Lower lobe of right lung (tissue), 2 donors: Measurements from ENCODE around the gene SLC9A6. TPM values are rescaled to one million over a fixed set of nuclear protein-coding genes. Genes with fewer than 3 reads are reported as not detected.

Source experiments
- ATAC-seq, 2 donors: fragments of 200-7000 bp; cut with Tn5 transposase; one replicate each; pipeline ENCODE4 v1.9.1; 2020 to 2022; ENCODE audit warnings: mild to moderate bottlenecking in 2 of 2, moderate library complexity in 2 of 2
- DNase-seq: peaks from one replicate; pipeline ENCODE4 v3.0.0-alpha.2; 2020
- H3K27ac ChIP-seq: fragments of 200-600 bp; one replicate; pipeline ENCODE4 v1.8.0; 2022
- H3K27me3 ChIP-seq: fragments of 200-600 bp; one replicate; pipeline ENCODE4 v1.8.0; 2022; ENCODE audit warnings: low read depth
- H3K36me3 ChIP-seq: fragments of 200-600 bp; one replicate; pipeline ENCODE4 v1.8.0; 2022; ENCODE audit warnings: mild to moderate bottlenecking
- H3K4me1 ChIP-seq: fragments of 200-600 bp; one replicate; pipeline ENCODE4 v1.8.0; 2022
- H3K4me3 ChIP-seq: fragments of 200-600 bp; one replicate; pipeline ENCODE4 v1.8.0; 2022; ENCODE audit warnings: mild to moderate bottlenecking
- H3K9me3 ChIP-seq: fragments of 200-600 bp; one replicate; pipeline ENCODE4 v1.8.0; 2022
- intact Hi-C: fragments of 100-400 bp; cut with DNase I; formaldehyde crosslinking; loops from one replicate; pipeline ENCODE4 v1.11.0; 2022
- total RNA-seq: library from RNA; stranded (reverse); fragmentation: NEBNext Ultra II Directional; extraction: Animal tissue kit (Norgen Biotek cat#: 25700); gene quantifications from one replicate; pipeline ENCODE4 v1.2.1, GENCODE V29; 2021
- TF ChIP-seq, protein P1 (sequence below): fragments of 200-600 bp; IDR thresholded peaks from one replicate; pipeline ENCODE4 v1.8.0; 2022; ENCODE audit warnings: antibody characterized with exemption, mild to moderate bottlenecking
- donor health status: DM: no; HTN: yes; CAD: no; lungs with severe emphysema.

The SLC9A6 gene
- total RNA-seq, 1 donor from 2014 or later, result 18.0 TPM

- intact Hi-C loops, result loop anchor here (10.0 kb wide), 1 partner anchor 512 kb away; the partner anchor contains the start of gene HTATSF1
- no peak for DNase-seq
- Histone ChIP-seq H3K9me3 (no peaks in the 10 kb centered on the region), H3K4me1 (no peaks in the 10 kb centered on the region), H3K27ac (no peak overlapping the region), H3K4me3 (no peak overlapping the region), H3K27me3 (no peaks in the 10 kb centered on the region), H3K36me3 (no peaks in the 10 kb centered on the region)
- ATAC-seq, result no peak
- TF ChIP-seq, protein P1, sequence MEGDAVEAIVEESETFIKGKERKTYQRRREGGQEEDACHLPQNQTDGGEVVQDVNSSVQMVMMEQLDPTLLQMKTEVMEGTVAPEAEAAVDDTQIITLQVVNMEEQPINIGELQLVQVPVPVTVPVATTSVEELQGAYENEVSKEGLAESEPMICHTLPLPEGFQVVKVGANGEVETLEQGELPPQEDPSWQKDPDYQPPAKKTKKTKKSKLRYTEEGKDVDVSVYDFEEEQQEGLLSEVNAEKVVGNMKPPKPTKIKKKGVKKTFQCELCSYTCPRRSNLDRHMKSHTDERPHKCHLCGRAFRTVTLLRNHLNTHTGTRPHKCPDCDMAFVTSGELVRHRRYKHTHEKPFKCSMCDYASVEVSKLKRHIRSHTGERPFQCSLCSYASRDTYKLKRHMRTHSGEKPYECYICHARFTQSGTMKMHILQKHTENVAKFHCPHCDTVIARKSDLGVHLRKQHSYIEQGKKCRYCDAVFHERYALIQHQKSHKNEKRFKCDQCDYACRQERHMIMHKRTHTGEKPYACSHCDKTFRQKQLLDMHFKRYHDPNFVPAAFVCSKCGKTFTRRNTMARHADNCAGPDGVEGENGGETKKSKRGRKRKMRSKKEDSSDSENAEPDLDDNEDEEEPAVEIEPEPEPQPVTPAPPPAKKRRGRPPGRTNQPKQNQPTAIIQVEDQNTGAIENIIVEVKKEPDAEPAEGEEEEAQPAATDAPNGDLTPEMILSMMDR, result no peak
Measured at GRCh38 chrX:135982860-135983259, 2.4 kb upstream of the SLC9A6 start.

DNA sequence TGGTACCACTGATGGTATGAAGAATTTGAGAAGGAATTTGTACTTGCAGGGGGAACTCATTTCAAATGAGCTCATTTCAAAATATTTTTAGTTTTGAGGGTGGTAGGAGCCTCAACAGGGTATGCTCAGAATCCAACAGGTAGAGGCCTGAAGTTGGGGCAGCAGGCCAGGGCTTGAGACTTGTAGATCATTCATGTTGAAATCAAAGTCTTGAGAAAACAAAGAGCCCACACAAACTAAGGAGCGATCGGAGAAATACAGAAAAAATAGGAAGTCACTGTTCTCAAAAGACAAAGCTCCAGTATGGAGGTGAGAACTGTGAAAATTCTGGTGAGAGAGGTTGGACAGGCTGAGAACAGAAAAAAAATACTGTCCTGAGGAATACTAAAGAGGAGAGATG is 979 bp upstream of the SLC9A6 start:
- TF ChIP-seq, protein P1, result no peak
- Histone ChIP-seq H3K4me3 (peak overlapping the region; percentile 78), H3K27ac (peak overlapping the region; percentile 79), H3K4me1 (no peaks in the 10 kb centered on the region), H3K9me3 (no peaks in the 10 kb centered on the region), H3K36me3 (no peaks in the 10 kb centered on the region), H3K27me3 (no peaks in the 10 kb centered on the region)
- intact Hi-C loops, result loop anchor here (10.0 kb wide), 1 partner anchor 511 kb away; the partner anchor contains the start of gene HTATSF1
- no peak for ATAC-seq
- no peak for DNase-seq

- Histone ChIP-seq H3K27ac (peak overlapping the region; percentile 79), H3K9me3 (no peaks in the 10 kb centered on the region), H3K4me1 (no peaks in the 10 kb centered on the region), H3K36me3 (no peaks in the 10 kb centered on the region), H3K4me3 (peak overlapping the region; percentile 78), H3K27me3 (no peaks in the 10 kb centered on the region)
- intact Hi-C loops, result loop anchor here (10.0 kb wide), 1 partner anchor 510 kb away; the partner anchor contains the start of gene HTATSF1
- no peak for DNase-seq
- ATAC-seq, result no peak
- TF ChIP-seq, protein P1, result no peak
Measured at GRCh38 chrX:135984791-135985156, 461 bp upstream of the SLC9A6 start.

- no peaks in the 10 kb centered on the region for H3K27me3 ChIP-seq
- H3K4me3 ChIP-seq, result peak overlapping the region; percentile 78
- intact Hi-C loops, result loop anchor here (10.0 kb wide), 1 partner anchor 509 kb away; the partner anchor contains the start of gene HTATSF1
- TF ChIP-seq, protein P1, result no peak
- H3K4me1 ChIP-seq, result no peaks in the 10 kb centered on the region
- H3K9me3 ChIP-seq, result no peaks in the 10 kb centered on the region
- H3K36me3 ChIP-seq, result no peaks in the 10 kb centered on the region
- H3K27ac ChIP-seq, result peak overlapping the region; percentile 79
- ATAC-seq (no peak), DNase-seq (no peak)
Measured at GRCh38 chrX:135985973-135986310, 707 bp downstream of the SLC9A6 start.

DNA sequence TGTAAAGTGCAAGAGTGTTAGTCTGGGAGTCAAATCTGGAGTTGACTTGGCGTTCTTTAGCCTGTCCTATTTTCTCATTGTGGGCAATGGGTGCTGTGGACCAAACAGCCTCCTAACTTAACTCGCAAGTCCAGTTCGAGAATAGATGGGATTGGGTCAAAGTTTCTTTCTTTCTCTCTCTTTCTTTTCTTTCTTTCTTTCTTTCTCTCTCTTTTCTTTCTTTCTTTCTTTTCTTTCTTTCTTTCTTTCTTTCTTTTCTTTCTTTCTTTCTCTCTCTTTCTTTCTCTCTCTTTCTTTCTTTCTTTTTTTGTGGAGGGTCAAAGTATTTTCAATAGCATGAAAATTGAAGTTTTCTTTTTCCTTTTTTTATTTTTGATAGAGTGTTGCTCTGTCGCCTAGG is 3.0 kb downstream of the SLC9A6 start:
- H3K36me3 ChIP-seq, result no peaks in the 10 kb centered on the region
- H3K27me3 ChIP-seq, result no peaks in the 10 kb centered on the region
- ATAC-seq, result no peak
- no peak overlapping the region for H3K4me3 ChIP-seq
- H3K27ac ChIP-seq, result no peak overlapping the region
- TF ChIP-seq, protein P1, result no peak
- intact Hi-C loops, result loop anchor here (10.0 kb wide), 1 partner anchor 507 kb away; the partner anchor contains the start of gene HTATSF1
- H3K4me1 ChIP-seq, result no peaks in the 10 kb centered on the region
- DNase-seq, result no peak
- H3K9me3 ChIP-seq, result no peaks in the 10 kb centered on the region
